GM12891 (cell line): ENCODE data around the gene ZYX.
"Not testable (repeated sequence)": the region's sequence is repeated elsewhere in the genome, so short reads cannot be mapped to it uniquely, and the experiment has no call there.

Experiments
- DNase-seq: peaks from one replicate; pipeline ENCODE4 v3.0.0; 2011; ENCODE audit warnings: low spot score; ENCODE audit not compliant: insufficient read length
- FAIRE-seq: peaks from 2 replicates; lab custom pipeline; 2011; peaks lifted over from hg19 to GRCh38; lab: Jason Lieb, UNC
- PAX5 ChIP-seq: IDR thresholded peaks from 2 replicates; pipeline ENCODE4 v1.6.1; 2011; ENCODE audit warnings: low read length, moderate library complexity, mild to moderate bottlenecking; ENCODE audit not compliant: insufficient read depth, severe bottlenecking
- POLR2A ChIP-seq: IDR thresholded peaks from 2 replicates; pipeline ENCODE4 v1.6.1; 2011; ENCODE audit warnings: low read depth, low read length, control low read depth
- POLR2AphosphoS5 ChIP-seq: IDR thresholded peaks from 2 replicates; pipeline ENCODE4 v1.6.1; 2011; ENCODE audit warnings: low read depth, low read length, control low read depth
- POU2F2 ChIP-seq: IDR thresholded peaks from 2 replicates; pipeline ENCODE4 v1.6.1; 2011; ENCODE audit warnings: low read depth, mild to moderate bottlenecking, control low read depth, low read length, moderate library complexity
- SPI1 ChIP-seq: IDR thresholded peaks from 2 replicates; pipeline ENCODE4 v1.6.1; 2011; ENCODE audit warnings: low read depth, low read length, control low read depth
- TAF1 ChIP-seq: IDR thresholded peaks from 2 replicates; pipeline ENCODE4 v1.6.1; 2011; ENCODE audit warnings: low read depth, low read length, control low read depth

ZYX gene

DNA sequence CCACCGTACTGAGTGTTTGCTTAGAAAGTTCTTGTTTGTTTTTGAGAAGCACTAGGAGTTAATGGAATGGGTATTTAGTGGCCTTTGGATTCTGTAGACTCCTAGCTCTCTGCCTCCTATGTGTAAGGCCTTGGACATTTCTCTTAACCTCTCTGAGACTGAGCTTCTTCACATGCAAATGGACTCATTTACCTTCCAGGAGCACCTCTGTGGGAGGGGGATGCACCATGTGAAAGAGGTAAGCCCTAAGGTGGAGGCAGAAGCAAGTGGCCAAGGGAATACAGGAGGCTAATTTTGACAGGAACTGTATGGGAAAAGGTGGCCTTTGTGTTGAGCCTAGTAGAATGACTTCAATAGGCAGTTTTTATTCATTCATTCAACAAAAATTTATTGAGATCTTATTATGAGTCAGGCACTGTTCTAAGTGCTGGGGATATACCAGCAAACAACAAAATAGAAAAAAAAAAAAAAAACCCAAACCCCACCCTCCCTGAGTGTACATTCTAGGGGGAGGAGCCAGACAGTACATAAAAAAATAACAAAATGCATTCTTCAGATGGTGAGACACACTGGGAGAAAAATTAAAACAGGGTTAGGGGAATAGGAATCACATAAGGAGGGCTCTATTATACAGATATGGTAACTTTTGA lies 36.7 kb downstream of the ZYX start:
- DNase-seq, result no peak
- no peak for FAIRE-seq
- TF ChIP-seq POU2F2 (no peak), TAF1 (no peak), SPI1 (no peak), PAX5 (no peak), POLR2AphosphoS5 (no peak), POLR2A (no peak)

GRCh38 chr7:143418681-143419458 lies 37.7 kb downstream of the ZYX start:
- no peak for DNase-seq
- no peak for FAIRE-seq
- no peak for TF ChIP-seq SPI1
- TF ChIP-seq TAF1, result no peak
- no peak for TF ChIP-seq POU2F2
- no peak for TF ChIP-seq PAX5
- no peak for TF ChIP-seq POLR2AphosphoS5
- TF ChIP-seq POLR2A, result no peak

DNA sequence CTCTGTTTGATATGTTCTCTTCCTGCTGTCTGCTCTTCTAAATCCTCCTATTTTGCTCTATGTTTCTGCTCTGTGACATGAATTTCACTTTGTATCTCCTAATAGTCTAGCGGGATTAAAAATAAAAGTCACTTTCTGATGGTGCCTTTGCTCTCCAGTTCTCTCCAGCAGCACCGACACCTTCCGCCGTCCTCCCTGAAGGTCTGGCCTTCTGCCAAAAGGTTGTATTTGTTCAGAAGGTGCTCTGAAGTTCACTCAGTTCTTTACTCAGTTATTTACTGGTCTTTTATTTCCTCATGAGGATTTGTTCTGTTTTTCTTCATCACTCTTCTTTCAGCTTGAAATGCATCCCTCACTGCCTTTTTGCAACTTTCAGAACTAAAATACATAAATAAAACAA lies 38.7 kb downstream of the ZYX start:
- DNase-seq (no peak), FAIRE-seq (no peak)
- TF ChIP-seq POLR2AphosphoS5, result no peak
- TF ChIP-seq POU2F2, result no peak
- no peak for TF ChIP-seq TAF1
- no peak for TF ChIP-seq SPI1
- no peak for TF ChIP-seq POLR2A
- no peak for TF ChIP-seq PAX5

DNA sequence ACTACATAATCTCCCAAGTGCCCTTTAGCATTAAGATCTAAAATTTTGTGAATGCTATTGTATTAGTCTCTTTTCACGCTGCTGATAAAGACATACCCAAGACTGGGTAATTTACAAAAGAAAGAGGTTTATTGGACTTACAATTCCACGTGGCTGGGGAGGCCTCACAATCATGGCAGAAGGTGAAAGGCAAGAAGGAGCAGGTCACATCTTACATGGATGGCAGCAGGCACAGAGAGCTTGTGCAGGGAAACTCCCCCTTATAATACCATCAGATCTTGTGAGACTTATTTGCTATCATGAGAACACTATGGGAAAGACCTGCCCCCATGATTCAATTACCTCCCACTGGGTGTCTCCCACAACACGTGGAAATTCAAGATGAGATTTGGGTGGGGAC lies 39.5 kb downstream of the ZYX start:
- not testable (repeated sequence) for DNase-seq, FAIRE-seq

DNA sequence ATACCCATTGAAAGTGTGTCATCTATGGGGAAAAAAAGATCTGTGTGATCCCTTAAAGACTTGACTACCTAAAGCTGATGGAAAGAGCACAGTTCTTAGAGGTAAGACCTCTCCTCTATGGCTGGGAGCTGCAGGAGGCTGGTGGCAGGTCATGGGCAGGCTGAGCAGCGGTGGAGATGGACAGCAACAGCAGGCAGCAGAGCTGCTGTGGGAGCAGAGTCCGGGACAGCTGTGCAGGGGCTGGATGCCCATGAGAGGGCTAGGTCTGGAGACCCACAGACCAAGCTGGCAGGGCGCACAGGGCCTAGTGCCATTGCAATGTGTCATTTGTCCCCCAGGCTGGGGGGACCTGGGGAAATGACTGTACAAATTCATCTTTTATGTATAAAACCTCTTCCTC lies 40.9 kb downstream of the ZYX start:
- no peak for FAIRE-seq
- DNase-seq, result no peak
- TF ChIP-seq PAX5, result no peak
- no peak for TF ChIP-seq POLR2A
- TF ChIP-seq POLR2AphosphoS5, result no peak

DNA sequence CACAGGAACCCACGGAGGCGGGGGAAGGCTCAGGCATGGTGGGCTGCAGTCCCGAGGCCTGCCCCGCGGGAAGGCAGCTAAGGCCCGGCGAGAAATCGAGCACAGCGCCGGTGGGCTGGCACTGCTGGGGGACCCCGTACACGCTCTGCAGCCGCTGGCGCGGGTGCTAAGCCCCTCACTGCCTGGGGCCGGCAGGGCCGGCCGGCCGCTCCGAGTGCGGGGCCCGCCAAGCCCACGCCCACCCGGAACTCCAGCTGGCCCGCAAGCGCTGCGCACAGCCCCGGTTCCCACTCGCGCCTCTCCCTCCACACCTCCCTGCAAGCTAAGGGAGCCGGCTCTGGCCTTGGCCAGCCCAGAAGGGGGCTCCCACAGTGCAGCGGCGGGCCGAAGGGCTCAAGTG lies 43.3 kb downstream of the ZYX start:
- not testable (repeated sequence) for FAIRE-seq, DNase-seq

DNA sequence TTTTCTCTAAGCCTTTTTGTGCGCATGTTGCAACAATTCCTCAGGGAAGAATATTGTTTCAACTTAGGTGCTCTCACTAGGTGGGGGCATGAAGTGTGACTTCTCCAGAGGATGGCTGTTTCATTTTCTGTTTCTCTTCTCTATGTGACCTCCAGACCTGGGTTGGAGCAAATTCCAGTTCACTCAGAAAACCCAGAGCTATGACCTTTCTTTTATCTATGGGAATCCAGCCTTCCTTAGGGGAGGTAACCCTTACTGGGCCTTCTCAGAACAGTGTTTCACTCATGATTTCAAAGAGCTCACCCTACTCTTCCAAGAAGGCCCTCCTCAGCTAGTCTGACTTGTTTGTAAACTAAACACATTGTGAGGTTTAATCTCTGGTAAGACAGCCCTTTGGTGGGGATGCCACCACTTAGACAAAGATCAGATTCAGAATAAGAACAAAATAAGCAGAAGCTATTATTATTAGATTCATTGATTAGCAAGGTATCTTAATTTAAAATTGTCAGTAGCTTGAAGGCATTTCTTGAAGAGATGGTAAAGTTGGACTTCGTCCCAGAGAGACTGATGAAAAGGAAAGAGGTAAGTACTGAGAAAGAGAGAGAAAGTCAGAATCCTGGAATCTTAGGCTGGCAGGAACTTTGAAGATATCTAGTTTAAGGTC lies 45.5 kb downstream of the ZYX start:
- FAIRE-seq (no peak), DNase-seq (no peak)
- TF ChIP-seq POLR2AphosphoS5 (no peak), TAF1 (no peak), PAX5 (no peak), POU2F2 (no peak), POLR2A (no peak), SPI1 (no peak)

DNA sequence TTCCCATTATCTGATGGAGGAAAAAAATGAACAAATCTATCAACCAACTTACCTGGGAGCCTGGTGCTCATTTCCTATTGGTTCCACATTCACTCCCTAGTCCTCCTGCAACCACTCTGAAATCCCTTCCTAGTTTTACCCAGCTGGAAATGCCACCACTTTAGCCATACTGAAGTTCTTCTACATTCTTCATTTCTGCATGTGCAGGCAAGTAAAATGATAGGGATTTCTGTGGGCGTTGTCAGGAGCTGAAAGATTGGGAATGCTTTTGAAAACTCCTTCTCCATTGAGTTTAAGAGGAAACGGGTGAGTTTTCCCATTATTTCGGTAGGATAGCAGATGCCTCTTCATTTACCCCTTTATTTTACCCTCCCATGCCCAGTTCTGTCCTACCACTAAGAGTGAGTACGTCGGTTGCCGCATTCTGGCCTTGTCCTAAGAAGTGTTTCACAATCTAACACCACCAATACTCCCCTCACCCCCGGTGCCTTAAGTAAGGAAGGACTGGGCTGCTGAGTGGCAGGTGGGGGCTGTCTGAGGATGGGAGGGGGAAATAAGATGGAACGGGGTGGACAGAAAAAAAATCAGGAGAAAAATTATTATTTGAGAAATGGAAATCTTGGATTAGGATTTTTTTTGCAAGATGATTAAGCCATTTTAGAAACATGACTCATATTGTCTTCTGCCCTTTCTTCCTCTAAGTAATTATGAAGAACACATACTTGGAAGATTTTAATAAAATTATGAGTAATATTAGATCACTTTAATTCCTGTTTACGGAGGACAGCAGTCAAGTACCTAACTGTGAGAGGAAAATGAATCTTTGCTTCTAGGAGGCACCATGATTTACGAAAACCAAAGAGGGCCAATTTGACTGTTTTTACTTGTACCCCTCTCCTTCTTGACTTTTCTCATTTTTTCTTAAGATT lies 48.9 kb downstream of the ZYX start:
- FAIRE-seq, result no peak
- DNase-seq, result no peak
- TF ChIP-seq POU2F2, result no peak
- TF ChIP-seq TAF1, result no peak
- no peak for TF ChIP-seq POLR2AphosphoS5
- TF ChIP-seq SPI1, result no peak
- TF ChIP-seq PAX5, result no peak
- no peak for TF ChIP-seq POLR2A

- no peak for DNase-seq
- FAIRE-seq, result no peak
- TF ChIP-seq PAX5 (no peak), TAF1 (no peak), POLR2A (no peak), POLR2AphosphoS5 (no peak), SPI1 (no peak), POU2F2 (no peak)
Observed at GRCh38 chr7:143431109-143431508, 50.0 kb downstream of the ZYX start.
